ENCODE results near the gene PARD6B. TPM values are rescaled to one million over a fixed set of nuclear protein-coding genes. Genes with fewer than 3 reads are reported as not detected.

PARD6B gene
- total and polyA plus RNA-seq, 2 donors from 2014 or later: 9.2 to 72.0 TPM

DNA sequence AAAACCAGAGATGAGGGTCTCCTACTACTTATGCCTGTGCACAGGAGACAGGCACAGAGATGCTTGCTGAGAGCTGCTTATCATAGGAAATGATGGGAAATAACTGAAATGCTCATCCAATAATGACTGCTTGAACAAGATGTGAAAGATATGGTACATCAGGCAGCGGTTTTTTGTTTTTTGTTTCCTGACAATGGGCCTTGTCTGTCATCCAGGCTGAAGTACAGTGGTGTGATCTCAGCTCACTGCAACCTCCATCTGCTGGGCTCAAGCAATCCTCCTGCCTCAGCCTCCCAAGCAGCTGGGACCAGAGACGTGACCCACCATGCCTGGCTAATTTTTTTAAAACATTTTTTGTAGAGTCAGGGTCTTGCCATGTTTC, 38.8 kb upstream of the PARD6B start:
- Histone ChIP-seq H3K27ac (ENCODE audit: low read depth in 2 of 2, low read length in 2 of 2) (peak overlapping the region in 1 of 2 donors; percentile 40), H3K9ac (ENCODE audit: low read length in 3 of 3) (no peak overlapping the region), H3K27me3 (ENCODE audit: control insufficient read depth, insufficient read depth, low read length) (no peaks in the 10 kb centered on the region), H3K9me3 (ENCODE audit: control insufficient read depth in 2 of 3, insufficient read depth in 1 of 3, low read length in 3 of 3) (no peaks in the 10 kb centered on the region), H3K4me1 (ENCODE audit: control insufficient read depth in 2 of 3, insufficient read depth in 2 of 3, low read depth in 1 of 3, low read length in 3 of 3) (peaks cover 0 to 14% (median 0%) of the 10 kb centered on the region in 3 donors), H3K4me3 (ENCODE audit: low read length in 3 of 3) (peak overlapping the region in 1 of 3 donors; percentile 27), H3K36me3 (ENCODE audit: control insufficient read depth in 2 of 3, insufficient read depth in 3 of 3, low read length in 3 of 3) (no peaks in the 10 kb centered on the region)
- intact Hi-C loops (cut with DNase I): no loop called here
- no peak for FAIRE-seq
- TF ChIP-seq, protein P1, sequence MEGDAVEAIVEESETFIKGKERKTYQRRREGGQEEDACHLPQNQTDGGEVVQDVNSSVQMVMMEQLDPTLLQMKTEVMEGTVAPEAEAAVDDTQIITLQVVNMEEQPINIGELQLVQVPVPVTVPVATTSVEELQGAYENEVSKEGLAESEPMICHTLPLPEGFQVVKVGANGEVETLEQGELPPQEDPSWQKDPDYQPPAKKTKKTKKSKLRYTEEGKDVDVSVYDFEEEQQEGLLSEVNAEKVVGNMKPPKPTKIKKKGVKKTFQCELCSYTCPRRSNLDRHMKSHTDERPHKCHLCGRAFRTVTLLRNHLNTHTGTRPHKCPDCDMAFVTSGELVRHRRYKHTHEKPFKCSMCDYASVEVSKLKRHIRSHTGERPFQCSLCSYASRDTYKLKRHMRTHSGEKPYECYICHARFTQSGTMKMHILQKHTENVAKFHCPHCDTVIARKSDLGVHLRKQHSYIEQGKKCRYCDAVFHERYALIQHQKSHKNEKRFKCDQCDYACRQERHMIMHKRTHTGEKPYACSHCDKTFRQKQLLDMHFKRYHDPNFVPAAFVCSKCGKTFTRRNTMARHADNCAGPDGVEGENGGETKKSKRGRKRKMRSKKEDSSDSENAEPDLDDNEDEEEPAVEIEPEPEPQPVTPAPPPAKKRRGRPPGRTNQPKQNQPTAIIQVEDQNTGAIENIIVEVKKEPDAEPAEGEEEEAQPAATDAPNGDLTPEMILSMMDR (IDR thresholded peaks at IDR 0.05; ENCODE audit: borderline replicate concordance, extremely low read depth, insufficient read depth): no peak
- no peak for DNase-seq

DNA sequence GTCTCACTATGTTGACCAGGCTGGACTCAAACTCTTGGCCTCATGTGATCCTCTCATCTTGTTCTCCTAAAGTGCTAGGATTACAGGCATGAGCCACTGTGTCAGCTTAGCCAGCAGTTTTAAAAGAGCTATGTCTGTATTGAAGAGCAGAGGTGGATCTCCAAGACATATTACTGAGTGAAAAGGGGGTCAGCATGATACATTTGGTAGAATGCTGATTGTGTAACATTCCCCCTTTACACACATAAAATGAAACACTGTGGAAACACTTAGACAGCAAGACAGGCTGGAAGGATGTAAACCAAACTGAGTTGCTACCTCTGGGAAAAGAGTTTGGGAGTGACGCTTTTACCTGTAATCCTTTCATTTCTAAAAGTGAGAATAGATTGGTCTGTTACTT, 38.4 kb upstream of the PARD6B start:
- TF ChIP-seq, protein P1 (IDR thresholded peaks at IDR 0.05; ENCODE audit: borderline replicate concordance, extremely low read depth, insufficient read depth): no peak
- Histone ChIP-seq H3K4me3 (ENCODE audit: low read length in 3 of 3) (no peak overlapping the region), H3K9ac (ENCODE audit: low read length in 3 of 3) (no peak overlapping the region), H3K27me3 (ENCODE audit: control insufficient read depth, insufficient read depth, low read length) (no peaks in the 10 kb centered on the region), H3K36me3 (ENCODE audit: control insufficient read depth in 2 of 3, insufficient read depth in 3 of 3, low read length in 3 of 3) (no peaks in the 10 kb centered on the region), H3K9me3 (ENCODE audit: control insufficient read depth in 2 of 3, insufficient read depth in 1 of 3, low read length in 3 of 3) (no peaks in the 10 kb centered on the region), H3K4me1 (ENCODE audit: control insufficient read depth in 2 of 3, insufficient read depth in 2 of 3, low read depth in 1 of 3, low read length in 3 of 3) (peaks cover 0 to 14% (median 0%) of the 10 kb centered on the region in 3 donors), H3K27ac (ENCODE audit: low read depth in 2 of 2, low read length in 2 of 2) (no peak overlapping the region)
- FAIRE-seq: no peak
- no peak for DNase-seq
- intact Hi-C loops (cut with DNase I): no loop called here

DNA sequence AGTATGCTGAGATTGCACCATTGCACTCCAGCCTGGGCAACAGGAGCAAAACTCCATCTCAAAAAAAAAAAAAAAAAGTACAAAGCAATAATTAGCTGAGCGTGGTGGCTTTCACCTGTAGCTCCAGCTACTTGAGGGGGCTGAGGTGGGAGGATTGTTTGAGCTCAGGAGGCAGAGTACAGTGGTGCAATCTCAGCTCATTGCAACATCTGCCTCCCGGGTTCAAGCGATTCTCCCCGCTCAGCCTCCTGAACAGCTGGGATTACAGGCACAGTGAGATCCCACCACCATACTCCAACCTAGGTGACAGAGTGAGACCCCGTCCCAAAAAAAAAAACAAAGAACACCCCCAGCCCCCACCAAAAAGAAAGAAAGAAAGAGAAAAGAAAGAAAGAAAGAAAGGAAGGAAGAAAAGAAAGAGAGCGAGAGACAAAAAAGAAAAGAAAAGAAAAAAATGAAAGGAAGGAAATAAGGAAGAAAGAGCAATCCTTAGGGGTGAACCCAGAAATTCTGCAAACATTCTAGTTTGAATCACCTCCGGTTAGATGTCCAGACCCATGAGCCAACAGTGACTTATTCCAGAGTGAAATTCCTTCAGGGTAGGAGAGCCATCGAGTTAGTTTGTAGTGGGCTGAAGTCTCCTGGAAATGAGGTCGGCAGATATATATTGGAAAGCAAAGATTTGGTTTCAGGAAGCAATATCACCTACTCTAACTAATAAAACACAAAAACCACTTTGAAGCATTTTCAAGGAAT, 36.8 kb upstream of the PARD6B start:
- Histone ChIP-seq H3K9me3 (ENCODE audit: control insufficient read depth in 2 of 3, insufficient read depth in 1 of 3, low read length in 3 of 3) (no peaks in the 10 kb centered on the region), H3K9ac (ENCODE audit: low read length in 3 of 3) (no peak overlapping the region), H3K36me3 (ENCODE audit: control insufficient read depth in 2 of 3, insufficient read depth in 3 of 3, low read length in 3 of 3) (no peaks in the 10 kb centered on the region), H3K27ac (ENCODE audit: low read depth in 2 of 2, low read length in 2 of 2) (no peak overlapping the region), H3K4me3 (ENCODE audit: low read length in 3 of 3) (no peak overlapping the region), H3K4me1 (ENCODE audit: control insufficient read depth in 2 of 3, insufficient read depth in 2 of 3, low read depth in 1 of 3, low read length in 3 of 3) (peaks cover 0 to 12% (median 0%) of the 10 kb centered on the region in 3 donors), H3K27me3 (ENCODE audit: control insufficient read depth, insufficient read depth, low read length) (no peaks in the 10 kb centered on the region)
- FAIRE-seq (no peak), DNase-seq (no peak)
- TF ChIP-seq, protein P1 (IDR thresholded peaks at IDR 0.05; ENCODE audit: borderline replicate concordance, extremely low read depth, insufficient read depth): no peak
- intact Hi-C loops (cut with DNase I): no loop called here

Measured in kidney (tissue), 14 donors.